CD14-positive monocyte (primary cell): ENCODE measurements around the gene FOXO6. TPM values are rescaled to one million over a fixed set of nuclear protein-coding genes. Genes with fewer than 3 reads are reported as not detected.

Experiments used
- DNase-seq, 3 donors: peaks; one replicate each; pipeline ENCODE4 v3.0.0-alpha.2; 2011 to 2022
- H2AFZ ChIP-seq: 2 replicates; pipeline ENCODE4 v1.6.0; 2012; ENCODE audit warnings: mild to moderate bottlenecking, low read depth, low read length, inconsistent platforms; ENCODE audit not compliant: insufficient read depth, poor library complexity, severe bottlenecking
- H3K27ac ChIP-seq, 2 donors: 1 replicate in 1 of 2; 2 replicates in 1 of 2; pipeline ENCODE4 v1.5.1; 2012 to 2013; ENCODE audit warnings: low read length in 2 of 2, control low read depth in 1 of 2, inconsistent platforms in 1 of 2, low read depth in 1 of 2, mild to moderate bottlenecking in 1 of 2
- H3K27me3 ChIP-seq, 2 donors: one replicate each; pipeline versions ENCODE4 v1.6.0 to v1.6.1; 2011 to 2013; ENCODE audit warnings: low read length in 2 of 2; ENCODE audit not compliant: control insufficient read depth in 2 of 2, insufficient read depth in 2 of 2
- H3K36me3 ChIP-seq, 2 donors: replicated peaks in 1 of 2; 1 replicate in 1 of 2; 2 replicates in 1 of 2; pipeline versions ENCODE4 v1.5.1 to v1.6.1; 2012 to 2013; ENCODE audit warnings: low read length in 2 of 2, control low read depth in 1 of 2, inconsistent platforms in 1 of 2, mild to moderate bottlenecking in 1 of 2; ENCODE audit not compliant: insufficient read depth in 2 of 2, control insufficient read depth in 1 of 2
- H3K4me1 ChIP-seq, 2 donors: 1 replicate in 1 of 2; 2 replicates in 1 of 2; pipeline versions ENCODE4 v1.5.1 to v1.6.1; 2012 to 2013; ENCODE audit warnings: low read length in 2 of 2, control low read depth in 1 of 2, inconsistent platforms in 1 of 2, mild to moderate bottlenecking in 1 of 2, moderate library complexity in 1 of 2; ENCODE audit not compliant: insufficient read depth in 2 of 2, control insufficient read depth in 1 of 2
- H3K4me2 ChIP-seq: replicated peaks from 2 replicates; pipeline ENCODE3; 2012; ENCODE audit warnings: low read length, moderate library complexity, mild to moderate bottlenecking; ENCODE audit not compliant: poor library complexity, severe bottlenecking; ENCODE audit errors: extremely low read depth
- H3K4me3 ChIP-seq, 3 experiments: fragments of 200-600 bp in 1 of 3; sonication (generic) in 1 of 3; replicated peaks in 1 of 3; 1 replicate in 2 of 3; 2 replicates in 1 of 3; pipeline ENCODE4 v1.5.1; 2011 to 2013; ENCODE audit warnings: low read length in 3 of 3, mild to moderate bottlenecking in 3 of 3, control low read depth in 2 of 3, low read depth in 2 of 3, inconsistent platforms in 1 of 3, moderate library complexity in 1 of 3
- H3K79me2 ChIP-seq: 2 replicates; pipeline ENCODE4 v1.6.0; 2012; ENCODE audit warnings: mild to moderate bottlenecking, control low read depth, inconsistent platforms, low read length, moderate library complexity; ENCODE audit not compliant: insufficient read depth
- H3K9ac ChIP-seq: 2 replicates; pipeline ENCODE4 v1.6.0; 2017; ENCODE audit warnings: low read length, mild to moderate bottlenecking; ENCODE audit not compliant: insufficient read depth, poor library complexity, severe bottlenecking
- H3K9me3 ChIP-seq, 2 donors: replicated peaks in 1 of 2; 1 replicate in 1 of 2; 2 replicates in 1 of 2; pipeline versions ENCODE4 v1.5.1 to v1.6.1; 2012 to 2013; ENCODE audit warnings: low read length in 2 of 2, control low read depth in 1 of 2; ENCODE audit not compliant: control insufficient read depth in 1 of 2, insufficient read depth in 1 of 2
- H4K20me1 ChIP-seq: 2 replicates; pipeline ENCODE4 v1.6.0; 2012; ENCODE audit warnings: mild to moderate bottlenecking, low read length, control low read depth, moderate library complexity; ENCODE audit not compliant: insufficient read depth
- H3K27ac Mint-ChIP-seq, 7 donors: one replicate each; pipeline ENCODE4 v1.8.0; 2020; ENCODE audit warnings: mild to moderate bottlenecking in 7 of 7, mixed read lengths in 7 of 7, moderate library complexity in 6 of 7, inconsistent platforms in 2 of 7
- H3K27me3 Mint-ChIP-seq, 3 donors: one replicate each; pipeline ENCODE4 v1.8.0; 2021 to 2022; ENCODE audit warnings: low read depth in 3 of 3, mild to moderate bottlenecking in 3 of 3, mixed read lengths in 3 of 3, moderate library complexity in 3 of 3, inconsistent platforms in 1 of 3
- H3K36me3 Mint-ChIP-seq, 2 donors: one replicate each; pipeline ENCODE4 v1.8.0; 2020; ENCODE audit warnings: mixed read lengths in 2 of 2, inconsistent platforms in 1 of 2, mild to moderate bottlenecking in 1 of 2
- H3K4me1 Mint-ChIP-seq: one replicate; pipeline ENCODE4 v1.8.0; 2020; ENCODE audit warnings: mild to moderate bottlenecking, mixed read lengths
- H3K4me3 Mint-ChIP-seq, 2 donors: one replicate each; pipeline ENCODE4 v1.8.0; 2020; ENCODE audit warnings: mild to moderate bottlenecking in 2 of 2, mixed read lengths in 2 of 2, moderate library complexity in 1 of 2
- H3K9me3 Mint-ChIP-seq, 7 donors: one replicate each; pipeline ENCODE4 v1.8.0; 2020 to 2022; ENCODE audit warnings: mixed read lengths in 7 of 7, mild to moderate bottlenecking in 6 of 7, moderate library complexity in 6 of 7, inconsistent platforms in 2 of 7
- WGBS: methylation state at CpG from one replicate; pipeline ENCODE4 v1.1.5; 2013; ENCODE audit warnings: missing lambda C conversion rate; ENCODE audit not compliant: insufficient coverage; 5-methylcytosine and 5-hydroxymethylcytosine counted together
- intact Hi-C, 2 donors: fragments of 100-400 bp; cut with micrococcal nuclease; formaldehyde crosslinking; loops; one replicate each; pipeline versions ENCODE4 v1.15.0 to v1.15.1; 2023
- polyA plus RNA-seq, 3 donors: library from polyadenylated mRNA; depleted of rRNA in 1 of 3; unstranded in 2 of 3; stranded (reverse) in 1 of 3; fragments of 300-500 nt in 2 of 3; fragments of >200 nt in 1 of 3; fragmentation: Illumina TruSeq in 2 of 3; gene quantifications; 1 replicate in 2 of 3; 2 replicates in 1 of 3; pipeline ENCODE4 v1.2.3, GENCODE V29; 2012 to 2021
- TF ChIP-seq, protein P1 (sequence below): fragments of 200-600 bp; IDR thresholded peaks from one replicate; pipeline ENCODE4 v1.8.0; 2022; ENCODE audit warnings: antibody characterized with exemption, mild to moderate bottlenecking

The FOXO6 gene
- polyA plus RNA-seq, 3 donors, result 0.05 TPM; not detected in 2

- Histone ChIP-seq H3K27ac (no peak overlapping the region), H3K4me3 (no peak overlapping the region), H3K4me2 (no peak overlapping the region), H3K9me3 (peaks cover 4 to 11% of the 10 kb centered on the region in 2 donors), H2AFZ (no peak overlapping the region), H3K9ac (no peak overlapping the region), H3K36me3 (no peaks in the 10 kb centered on the region), H3K4me1 (no peaks in the 10 kb centered on the region), H4K20me1 (no peaks in the 10 kb centered on the region), H3K27me3 (no peaks in the 10 kb centered on the region), H3K79me2 (no peaks in the 10 kb centered on the region)
- Mint-ChIP-seq H3K36me3 (no peaks in the 10 kb centered on the region), H3K4me1 (peaks cover 6% of the 10 kb centered on the region), H3K27me3 (peaks cover 2 to 20% (median 8%) of the 10 kb centered on the region in 3 donors), H3K4me3 (no peak overlapping the region), H3K9me3 (peaks cover 8 to 24% (median 15%) of the 10 kb centered on the region in 7 donors), H3K27ac (no peak overlapping the region)
- intact Hi-C loops, result no loop called here
- WGBS, result no CpG with 5 or more reads among the region's 2 CpGs
- no peak for DNase-seq
- TF ChIP-seq, protein P1, sequence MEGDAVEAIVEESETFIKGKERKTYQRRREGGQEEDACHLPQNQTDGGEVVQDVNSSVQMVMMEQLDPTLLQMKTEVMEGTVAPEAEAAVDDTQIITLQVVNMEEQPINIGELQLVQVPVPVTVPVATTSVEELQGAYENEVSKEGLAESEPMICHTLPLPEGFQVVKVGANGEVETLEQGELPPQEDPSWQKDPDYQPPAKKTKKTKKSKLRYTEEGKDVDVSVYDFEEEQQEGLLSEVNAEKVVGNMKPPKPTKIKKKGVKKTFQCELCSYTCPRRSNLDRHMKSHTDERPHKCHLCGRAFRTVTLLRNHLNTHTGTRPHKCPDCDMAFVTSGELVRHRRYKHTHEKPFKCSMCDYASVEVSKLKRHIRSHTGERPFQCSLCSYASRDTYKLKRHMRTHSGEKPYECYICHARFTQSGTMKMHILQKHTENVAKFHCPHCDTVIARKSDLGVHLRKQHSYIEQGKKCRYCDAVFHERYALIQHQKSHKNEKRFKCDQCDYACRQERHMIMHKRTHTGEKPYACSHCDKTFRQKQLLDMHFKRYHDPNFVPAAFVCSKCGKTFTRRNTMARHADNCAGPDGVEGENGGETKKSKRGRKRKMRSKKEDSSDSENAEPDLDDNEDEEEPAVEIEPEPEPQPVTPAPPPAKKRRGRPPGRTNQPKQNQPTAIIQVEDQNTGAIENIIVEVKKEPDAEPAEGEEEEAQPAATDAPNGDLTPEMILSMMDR, result no peak
Observed at GRCh38 chr1:41340655-41341364, 20.4 kb upstream of the FOXO6 start.

GRCh38 chr1:41341365-41341683 is 19.9 kb upstream of the FOXO6 start:
- Histone ChIP-seq H3K79me2 (no peaks in the 10 kb centered on the region), H3K36me3 (no peaks in the 10 kb centered on the region), H3K4me3 (no peak overlapping the region), H2AFZ (no peak overlapping the region), H3K9me3 (peaks cover 4 to 11% of the 10 kb centered on the region in 2 donors), H3K27me3 (no peaks in the 10 kb centered on the region), H3K4me1 (no peaks in the 10 kb centered on the region), H4K20me1 (no peaks in the 10 kb centered on the region), H3K9ac (no peak overlapping the region), H3K4me2 (no peak overlapping the region), H3K27ac (no peak overlapping the region)
- intact Hi-C loops, result no loop called here
- Mint-ChIP-seq H3K27ac (no peak overlapping the region), H3K36me3 (no peaks in the 10 kb centered on the region), H3K4me1 (peaks cover 6% of the 10 kb centered on the region), H3K4me3 (no peak overlapping the region), H3K9me3 (peaks cover 8 to 24% (median 15%) of the 10 kb centered on the region in 7 donors), H3K27me3 (peaks cover 5 to 20% (median 12%) of the 10 kb centered on the region in 3 donors)
- TF ChIP-seq, protein P1, result no peak
- no peak for DNase-seq
